HG03571 (cell line): ENCODE results near the gene ADGRL2.
"Not testable (repeated sequence)": the region's sequence is repeated elsewhere in the genome, so short reads cannot be mapped to it uniquely, and the experiment has no call there.

ENCODE experiments used
- ATAC-seq: cut with Tn5 transposase; IDR thresholded peaks from one replicate; pipeline ENCODE4 v1.9.1; 2021; ENCODE audit not compliant: unreplicated experiment

Gene ADGRL2

DNA sequence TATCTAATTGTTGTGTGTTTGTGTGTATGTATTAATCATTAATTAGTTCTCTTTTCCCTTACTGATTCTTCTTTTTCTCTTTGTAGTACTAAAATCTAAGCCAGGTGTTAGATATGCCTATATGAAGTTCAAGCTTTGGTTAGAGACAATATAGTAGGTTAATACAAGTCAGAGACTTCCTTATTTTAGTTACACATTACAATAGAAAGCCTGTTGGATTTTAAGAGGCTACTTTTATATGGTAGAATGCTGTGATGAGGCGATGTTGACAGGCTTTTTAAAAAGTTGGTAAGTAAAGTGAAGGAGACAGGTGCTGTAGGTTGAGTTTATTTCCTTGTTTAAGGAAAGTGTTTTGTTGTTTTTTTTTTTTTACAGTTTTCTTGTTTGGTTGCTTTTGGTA lies 45.9 kb downstream of the ADGRL2 start:
- ATAC-seq: no peak

GRCh38 chr1:81847063-81847462 lies 46.3 kb downstream of the ADGRL2 start:
- no peak for ATAC-seq

DNA sequence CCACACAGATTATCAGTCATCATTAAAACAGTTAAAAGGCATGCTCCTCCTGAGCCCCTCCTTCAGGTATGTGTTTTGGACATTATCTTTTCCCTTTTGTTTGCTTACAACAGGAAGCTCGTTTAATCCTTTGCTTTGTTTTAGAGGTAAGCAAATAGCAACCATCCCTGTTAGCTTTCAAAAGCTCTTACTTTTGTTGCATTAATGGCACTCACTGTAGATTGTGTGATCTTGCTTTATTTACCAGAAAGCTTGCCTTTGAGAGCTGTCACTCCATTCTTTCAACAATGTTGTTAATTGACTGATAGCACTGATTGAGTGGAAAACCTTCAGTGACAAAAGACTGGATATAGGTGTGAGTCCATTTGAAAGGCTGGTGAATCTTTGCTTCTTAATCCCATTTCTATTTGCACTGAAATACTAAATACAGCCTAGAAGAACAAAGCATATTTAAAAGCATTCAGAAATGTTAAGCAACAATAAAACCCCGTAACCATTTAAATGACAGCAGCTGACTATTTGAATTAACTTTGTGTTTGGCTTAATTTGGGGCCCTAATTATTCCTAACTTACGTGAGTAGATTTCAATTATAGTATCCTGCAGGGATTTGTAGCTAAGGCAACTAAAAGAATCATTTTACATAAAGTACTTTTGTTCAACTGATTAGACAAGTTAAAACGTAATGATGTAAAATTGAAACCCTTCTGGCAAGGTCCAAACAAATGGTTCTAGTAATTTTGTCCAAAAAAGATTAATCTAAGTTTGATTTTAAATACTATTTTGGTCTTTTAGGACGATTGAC lies 48.3 kb downstream of the ADGRL2 start:
- ATAC-seq: no peak

GRCh38 chr1:81850031-81850430 lies 49.3 kb downstream of the ADGRL2 start:
- no peak for ATAC-seq

- ATAC-seq: no peak
Observed at GRCh38 chr1:81850495-81850894, 49.8 kb downstream of the ADGRL2 start.

GRCh38 chr1:81851217-81851616 lies 50.5 kb downstream of the ADGRL2 start:
- no peak for ATAC-seq

DNA sequence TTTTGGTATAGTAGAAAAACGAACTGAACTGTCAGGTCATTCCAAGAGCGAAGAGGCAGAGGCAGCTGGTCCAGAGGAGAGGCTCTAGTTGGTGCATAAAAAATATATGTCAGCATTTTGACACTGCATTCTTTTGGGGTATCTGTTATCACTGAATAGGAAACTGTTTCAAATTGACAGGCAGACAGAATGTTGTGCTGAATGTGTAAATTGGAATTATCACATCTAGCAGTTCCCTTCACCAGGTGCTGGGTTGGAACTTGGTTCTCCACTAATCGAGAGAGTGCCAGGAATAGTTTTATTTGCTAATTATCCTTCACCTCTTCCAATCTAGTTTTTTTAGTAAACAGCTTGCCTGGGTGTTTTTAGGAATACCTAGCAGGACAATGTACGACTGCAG lies 52.2 kb downstream of the ADGRL2 start:
- no peak for ATAC-seq

GRCh38 chr1:81867235-81867634 lies 66.5 kb downstream of the ADGRL2 start:
- ATAC-seq: no peak

GRCh38 chr1:81869307-81869706 lies 68.6 kb downstream of the ADGRL2 start:
- no peak for ATAC-seq

DNA sequence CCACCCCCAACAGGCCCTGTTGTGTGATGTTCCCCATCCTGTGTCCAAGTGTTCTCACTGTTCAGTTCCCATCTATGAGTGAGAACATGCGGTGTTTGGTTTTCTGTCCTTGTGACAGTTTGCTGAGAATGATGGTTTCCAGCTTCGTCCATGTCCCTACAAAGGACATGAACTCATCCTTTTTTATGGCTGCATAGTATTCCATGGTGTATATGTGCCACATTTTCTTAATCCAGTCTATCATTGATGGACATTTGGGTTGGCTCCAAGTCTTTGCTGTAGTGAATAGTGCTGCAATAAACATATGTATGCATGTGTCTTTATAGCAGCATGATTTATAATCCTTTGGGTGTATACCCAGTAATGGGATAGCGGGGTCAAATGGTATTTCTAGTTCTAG lies 70.4 kb downstream of the ADGRL2 start:
- ATAC-seq: not testable (repeated sequence)

DNA sequence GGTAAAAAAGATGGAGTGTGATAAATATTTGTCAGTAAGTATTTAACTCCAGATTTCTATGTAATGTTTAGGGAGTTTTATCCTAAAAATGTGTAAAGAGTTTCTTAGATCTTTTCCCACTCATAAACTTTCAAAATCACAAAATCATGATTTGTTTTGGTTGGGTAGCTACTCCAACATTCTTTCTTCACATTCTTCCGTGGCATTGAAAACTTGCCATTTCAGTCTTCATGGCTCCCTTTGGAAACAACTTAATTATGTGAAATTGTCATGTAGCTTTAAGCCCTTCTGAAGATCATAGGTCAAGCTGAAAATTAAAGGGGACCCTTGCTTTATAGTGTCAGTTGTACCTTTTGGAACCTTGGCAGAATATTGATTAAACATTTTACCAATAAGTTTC lies 73.2 kb downstream of the ADGRL2 start:
- ATAC-seq: no peak

DNA sequence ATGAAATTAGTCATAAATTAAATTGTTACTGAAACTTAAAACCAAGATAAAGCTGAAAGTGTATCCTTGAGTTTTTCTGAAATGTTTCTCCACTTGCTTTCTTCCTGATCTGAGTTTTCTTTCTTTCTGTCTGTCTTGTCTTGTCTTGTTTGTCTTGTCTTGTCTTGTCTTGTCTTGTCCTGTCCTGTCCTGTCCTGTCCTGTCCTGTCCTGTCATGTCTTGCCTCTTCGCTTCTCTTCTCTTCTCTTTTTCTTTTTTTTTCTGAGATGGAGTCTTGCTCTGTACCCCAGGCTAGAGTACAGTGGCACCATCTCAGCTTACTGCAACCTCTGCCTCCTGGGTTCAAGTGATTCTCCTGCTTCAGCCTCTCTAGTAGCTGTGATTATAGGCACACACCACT lies 73.7 kb downstream of the ADGRL2 start:
- ATAC-seq: no peak

GRCh38 chr1:81874940-81875339 lies 74.2 kb downstream of the ADGRL2 start:
- no peak for ATAC-seq

GRCh38 chr1:81876901-81877733 lies 76.4 kb downstream of the ADGRL2 start:
- no peak for ATAC-seq

DNA sequence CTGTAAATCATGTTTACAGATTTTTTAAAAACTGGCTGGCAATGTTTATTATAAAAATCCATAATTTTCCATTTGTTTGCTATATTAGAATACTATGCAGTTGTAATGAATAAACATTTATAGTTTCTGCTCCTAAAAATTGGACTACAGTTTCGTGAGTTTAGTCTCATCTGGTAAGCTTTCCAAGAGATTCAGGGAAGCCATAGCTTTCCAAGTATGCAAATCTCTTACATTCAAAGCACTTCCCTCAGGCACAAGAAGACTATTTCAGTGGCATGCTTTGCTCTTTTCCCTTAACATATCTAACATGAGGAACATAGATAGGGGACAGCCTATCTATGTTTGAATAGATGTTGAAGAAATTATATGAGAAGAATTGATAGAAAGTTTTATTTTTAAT lies 77.2 kb downstream of the ADGRL2 start:
- no peak for ATAC-seq

DNA sequence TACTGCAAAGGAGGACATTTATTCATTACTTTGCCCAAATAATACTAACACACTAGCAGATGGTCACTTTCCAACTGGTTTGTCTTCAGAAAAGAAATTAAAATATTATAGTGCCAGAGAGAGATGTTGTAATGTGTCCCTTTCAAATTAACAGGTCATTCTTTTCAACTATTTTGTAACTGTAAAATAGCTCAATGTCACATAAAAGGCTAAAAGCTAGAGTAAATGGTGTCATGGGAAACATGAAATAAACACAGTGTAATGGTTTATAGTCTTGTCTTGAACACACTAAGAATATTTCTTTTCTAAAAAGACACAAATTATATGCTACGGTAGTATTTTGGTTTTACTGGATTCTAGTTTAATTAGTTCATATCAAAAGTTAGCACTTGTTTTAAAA lies 77.8 kb downstream of the ADGRL2 start:
- no peak for ATAC-seq

DNA sequence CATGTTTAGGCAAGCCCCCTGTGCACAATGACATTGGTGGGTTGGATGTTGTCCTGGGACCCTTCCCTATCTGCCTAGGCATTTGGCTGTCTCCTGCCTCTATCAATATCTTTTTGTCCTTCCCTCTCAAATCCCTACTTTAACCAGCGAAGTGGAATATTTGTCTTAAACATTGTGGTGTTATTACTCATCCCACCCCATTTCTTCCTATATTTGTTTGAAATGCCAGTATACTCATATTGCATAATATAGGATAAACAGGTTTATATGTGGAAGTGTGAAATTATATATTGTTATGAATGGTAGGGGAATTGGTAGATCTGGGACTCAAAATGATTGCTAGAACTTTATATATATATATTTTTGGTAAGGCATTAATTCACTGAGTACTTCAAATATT lies 80.0 kb downstream of the ADGRL2 start:
- no peak for ATAC-seq

DNA sequence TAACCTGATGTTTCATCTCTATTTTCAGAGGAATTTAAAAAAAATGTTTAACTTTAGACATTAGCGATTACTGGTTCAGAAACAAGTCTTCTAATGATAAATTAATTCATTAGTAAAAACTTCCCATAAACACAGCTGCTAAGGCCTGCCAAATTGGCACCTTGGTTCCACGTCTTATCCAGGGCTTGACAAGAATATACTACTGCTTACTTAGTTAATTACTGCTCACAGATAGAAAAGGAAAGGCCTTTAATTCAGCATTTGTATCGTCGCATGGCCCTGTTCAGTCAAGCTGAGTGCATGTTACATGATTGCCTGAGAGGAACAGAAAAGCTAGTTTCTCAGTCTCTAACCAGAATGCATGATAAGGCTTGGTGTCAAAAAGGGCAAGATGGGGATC lies 84.6 kb downstream of the ADGRL2 start:
- no peak for ATAC-seq

DNA sequence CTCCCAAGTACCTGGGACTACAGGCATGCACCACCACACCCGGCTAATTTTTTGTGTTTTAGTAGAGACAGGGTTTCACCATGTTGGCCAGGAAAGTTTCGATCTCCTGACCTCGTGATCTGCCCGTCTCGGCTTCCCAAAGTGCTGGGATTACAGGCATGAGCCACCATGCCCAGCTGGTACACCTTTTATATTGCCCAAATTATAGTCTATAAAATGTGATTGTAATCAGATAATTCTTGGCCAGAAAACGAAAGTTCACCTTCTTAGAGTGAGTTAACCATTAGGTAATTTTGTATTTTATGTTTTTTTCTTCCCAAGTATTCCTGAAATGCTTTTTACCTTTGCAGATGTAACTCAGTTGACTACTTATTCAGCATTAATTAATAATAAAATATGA lies 85.6 kb downstream of the ADGRL2 start:
- not testable (repeated sequence) for ATAC-seq

GRCh38 chr1:81887421-81888144 lies 86.8 kb downstream of the ADGRL2 start:
- no peak for ATAC-seq

- no peak for ATAC-seq
Observed at GRCh38 chr1:81889166-81889565, 88.4 kb downstream of the ADGRL2 start.

- no peak for ATAC-seq
Observed at GRCh38 chr1:81894867-81895266, 94.1 kb downstream of the ADGRL2 start.
